Trophoblast cell (in vitro differentiated cells and primary cell): ENCODE measurements around the gene NME2.
A peak's percentile ranks its signal among the peaks of the same experiment; 100 is the strongest.
"Not testable (repeated sequence)": the region's sequence is repeated elsewhere in the genome, so short reads cannot be mapped to it uniquely, and the experiment has no call there.

Source experiments
- DNase-seq, 2 donors: peaks; one replicate each; pipeline ENCODE4 v3.0.0-alpha.2; 2016
- H2AFZ ChIP-seq: 2 replicates; pipeline ENCODE4 v1.6.1; 2013; ENCODE audit warnings: low read length, moderate library complexity, mild to moderate bottlenecking; ENCODE audit not compliant: insufficient read depth, poor library complexity
- H2AK5ac ChIP-seq: 2 replicates; pipeline ENCODE4 v1.6.1; 2013; ENCODE audit warnings: mild to moderate bottlenecking, low read length
- H2BK120ac ChIP-seq: 2 replicates; pipeline ENCODE4 v1.6.1; 2013; ENCODE audit warnings: low read length, mild to moderate bottlenecking, moderate library complexity; ENCODE audit not compliant: insufficient read depth, poor library complexity
- H2BK12ac ChIP-seq: 2 replicates; pipeline ENCODE4 v1.6.1; 2013; ENCODE audit warnings: mild to moderate bottlenecking, low read length, moderate library complexity
- H2BK5ac ChIP-seq: 2 replicates; pipeline ENCODE4 v1.6.1; 2013; ENCODE audit warnings: low read length, low read depth, moderate library complexity, mild to moderate bottlenecking; ENCODE audit not compliant: poor library complexity
- H3K14ac ChIP-seq: 2 replicates; pipeline ENCODE4 v1.6.1; 2013; ENCODE audit warnings: mild to moderate bottlenecking, low read length
- H3K18ac ChIP-seq: 2 replicates; pipeline ENCODE4 v1.6.1; 2013; ENCODE audit warnings: mild to moderate bottlenecking, low read length
- H3K23ac ChIP-seq: 2 replicates; pipeline ENCODE4 v1.6.1; 2013; ENCODE audit warnings: low read length
- H3K27ac ChIP-seq: 2 replicates; pipeline ENCODE4 v1.5.1; 2013; ENCODE audit warnings: low read depth, mild to moderate bottlenecking, inconsistent platforms, low read length, moderate library complexity
- H3K27me3 ChIP-seq: 2 replicates; pipeline ENCODE4 v1.6.1; 2013; ENCODE audit warnings: inconsistent platforms, mild to moderate bottlenecking, low read length, moderate library complexity; ENCODE audit not compliant: insufficient read depth
- H3K36me3 ChIP-seq, 2 experiments: 1 replicate in 1 of 2; 2 replicates in 1 of 2; pipeline ENCODE4 v1.6.1; 2013; ENCODE audit warnings: low read length in 2 of 2, mild to moderate bottlenecking in 2 of 2, moderate library complexity in 1 of 2; ENCODE audit not compliant: insufficient read depth in 2 of 2, control insufficient read depth in 1 of 2
- H3K4ac ChIP-seq: 2 replicates; pipeline ENCODE4 v1.6.1; 2013; ENCODE audit warnings: low read depth, mild to moderate bottlenecking, low read length, moderate library complexity
- H3K4me1 ChIP-seq, 2 experiments: 1 replicate in 1 of 2; 2 replicates in 1 of 2; pipeline ENCODE4 v1.6.1; 2013; ENCODE audit warnings: low read length in 2 of 2, mild to moderate bottlenecking in 2 of 2, moderate library complexity in 1 of 2; ENCODE audit not compliant: insufficient read depth in 2 of 2, control insufficient read depth in 1 of 2
- H3K4me2 ChIP-seq: 2 replicates; pipeline ENCODE4 v1.6.1; 2013; ENCODE audit warnings: inconsistent platforms, mild to moderate bottlenecking, low read length, moderate library complexity
- H3K4me3 ChIP-seq: 2 replicates; pipeline ENCODE4 v1.5.1; 2013; ENCODE audit warnings: mild to moderate bottlenecking, low read depth, low read length, inconsistent platforms
- H3K79me1 ChIP-seq: one replicate; pipeline ENCODE4 v1.6.1; 2013; ENCODE audit warnings: low read length
- H3K79me2 ChIP-seq: 2 replicates; pipeline ENCODE4 v1.6.1; 2013; ENCODE audit warnings: low read length, mild to moderate bottlenecking; ENCODE audit not compliant: control insufficient read depth, insufficient read depth, poor library complexity
- H3K9ac ChIP-seq: 2 replicates; pipeline ENCODE4 v1.6.1; 2013; ENCODE audit warnings: mild to moderate bottlenecking, low read length
- H3K9me3 ChIP-seq: 2 replicates; pipeline ENCODE4 v1.6.1; 2013; ENCODE audit warnings: low read depth, mild to moderate bottlenecking, control low read depth, inconsistent platforms, low read length; ENCODE audit not compliant: insufficient read depth
- H4K12ac ChIP-seq: 2 replicates; pipeline ENCODE4 v1.6.1; 2013; ENCODE audit warnings: low read depth, mild to moderate bottlenecking, low read length, moderate library complexity
- H4K8ac ChIP-seq: 2 replicates; pipeline ENCODE4 v1.6.1; 2013; ENCODE audit warnings: low read depth, mild to moderate bottlenecking, low read length, moderate library complexity
- H4K91ac ChIP-seq: one replicate; pipeline ENCODE4 v1.6.1; 2013; ENCODE audit warnings: low read depth, mild to moderate bottlenecking, low read length, moderate library complexity
- WGBS: extraction: QIAGEN DNeasy Blood & Tissue Kit; methylation state at CpG from one replicate; pipeline ENCODE4 v1.1.7; 2013; ENCODE audit warnings: missing lambda C conversion rate; ENCODE audit not compliant: insufficient read length, insufficient coverage; ENCODE audit errors: extremely low coverage; 5-methylcytosine and 5-hydroxymethylcytosine counted together

Gene NME2

DNA sequence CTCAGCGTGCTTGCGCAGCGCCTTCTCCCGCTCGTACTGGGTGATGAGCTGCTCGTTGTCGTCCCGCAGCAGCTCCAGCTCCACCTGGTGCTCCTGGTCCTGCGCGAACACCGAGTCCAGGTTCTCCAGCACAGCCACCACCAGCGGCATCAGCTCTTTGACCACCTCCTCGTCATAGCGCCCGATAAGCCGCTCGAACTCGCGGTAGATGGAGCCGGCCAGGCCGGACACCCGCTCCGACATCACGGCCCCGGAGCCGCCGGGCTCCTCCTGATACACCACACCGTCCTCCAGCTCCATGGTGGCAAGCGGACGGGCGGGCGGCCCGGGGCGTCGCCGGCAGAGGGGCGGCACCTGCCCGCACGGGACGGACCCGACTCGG lies 45.9 kb upstream of the NME2 start:
- Histone ChIP-seq H2BK5ac (peak overlapping the region; percentile 15), H3K9me3 (no peaks in the 10 kb centered on the region), H3K4me1 (peaks cover 3 to 12% of the 10 kb centered on the region in 2 experiments), H3K23ac (no peak overlapping the region), H3K9ac (peak overlapping the region; percentile 68), H3K79me1 (peaks cover 15% of the 10 kb centered on the region), H3K4ac (peak overlapping the region; percentile 71), H3K27me3 (no peaks in the 10 kb centered on the region), H2AK5ac (no peak overlapping the region), H4K8ac (peak overlapping the region; percentile 20), H3K4me3 (peak overlapping the region; percentile 95), H3K27ac (peak overlapping the region; percentile 37), H3K18ac (peak overlapping the region; percentile 68), H3K4me2 (peak overlapping the region; percentile 77), H4K12ac (peak overlapping the region; percentile 3), H2BK120ac (peak overlapping the region; percentile 29), H3K36me3 (no peaks in the 10 kb centered on the region), H2AFZ (peak overlapping the region; percentile 27), H4K91ac (peak overlapping the region; percentile 45), H3K14ac (peak overlapping the region; percentile 50), H3K79me2 (peaks cover 17% of the 10 kb centered on the region), H2BK12ac (peak overlapping the region; percentile 27)
- no CpG with 5 or more reads among the region's 42 CpGs for WGBS
- DNase-seq, result peak; percentile 27 to 56

DNA sequence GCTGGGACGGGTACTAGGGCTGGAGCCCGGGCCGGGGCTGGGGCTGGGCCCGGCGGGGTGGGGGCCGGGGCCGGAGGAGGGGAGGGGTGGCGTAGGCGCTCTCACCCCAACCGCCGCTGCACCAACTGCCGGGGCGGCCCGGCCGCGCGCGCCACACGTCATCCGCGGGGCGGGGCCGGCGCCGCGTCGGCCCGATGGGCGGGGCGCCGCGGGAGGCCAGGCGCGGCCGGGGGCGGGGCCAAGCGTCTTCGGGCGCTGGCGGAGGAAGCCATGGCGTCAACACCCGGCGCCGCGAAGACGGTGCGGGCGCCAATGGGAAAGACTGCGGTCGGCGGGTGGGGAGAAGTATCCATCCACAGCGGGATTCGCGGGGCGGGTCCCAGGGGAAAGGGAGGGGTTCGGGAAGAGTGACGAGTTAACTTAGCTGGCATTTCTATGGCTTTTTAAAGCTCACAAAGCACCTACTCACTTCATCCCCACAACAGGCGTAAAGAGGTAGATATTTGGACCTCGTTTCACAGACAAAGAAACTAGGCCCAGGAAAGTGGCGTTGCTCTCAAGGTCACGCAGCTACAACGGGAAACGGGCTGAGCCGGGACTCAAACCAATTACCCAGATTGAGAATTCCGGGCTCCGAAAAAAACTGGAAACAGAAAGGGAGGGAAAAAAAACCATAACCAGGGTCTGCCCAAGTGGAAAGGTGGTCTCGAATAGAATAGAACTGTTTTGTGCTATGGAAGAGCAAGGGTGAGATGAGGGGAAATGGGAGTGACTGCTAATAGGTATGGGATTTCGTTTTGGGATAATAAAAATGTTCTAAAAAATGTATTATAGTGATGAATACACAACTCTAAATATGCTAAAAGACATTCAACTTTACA lies 45.2 kb upstream of the NME2 start, which contains the start of gene SPAG9:
Gene SPAG9, minus strand, starts transcription at position 130 of the 881 bp plus-strand sequence. CDS start 212 bp downstream, outside the sequence.
- H2BK120ac ChIP-seq, result peak within 1 kb of the TSS; percentile 89
- peak within 1 kb of the TSS; percentile 39 for H2AFZ ChIP-seq
- H3K14ac ChIP-seq, result peak within 1 kb of the TSS; percentile 85
- H4K8ac ChIP-seq, result peak within 1 kb of the TSS; percentile 87
- H3K23ac ChIP-seq, result no peak within 1 kb of the TSS
- no peak within 1 kb of the TSS for H2AK5ac ChIP-seq
- no CpG with 5 or more reads among the region's 68 CpGs for WGBS
- peak within 1 kb of the TSS; percentile 90 for H3K27ac ChIP-seq
- peak; percentile 97 to 98 for DNase-seq
- H3K79me2 ChIP-seq, result peaks cover 17% of the 10 kb centered on the region
- peak within 1 kb of the TSS; percentile 95 for H3K4me3 ChIP-seq
- peak within 1 kb of the TSS; percentile 87 for H3K18ac ChIP-seq
- H4K91ac ChIP-seq, result peak within 1 kb of the TSS; percentile 77
- peak within 1 kb of the TSS; percentile 77 for H3K4me2 ChIP-seq
- H3K79me1 ChIP-seq, result peaks cover 15% of the 10 kb centered on the region
- peak within 1 kb of the TSS; percentile 92 for H2BK5ac ChIP-seq
- peak within 1 kb of the TSS; percentile 27 for H2BK12ac ChIP-seq
- H4K12ac ChIP-seq, result peak within 1 kb of the TSS; percentile 70
- H3K4me1 ChIP-seq, result peaks cover 3 to 12% of the 10 kb centered on the region in 2 experiments
- H3K9ac ChIP-seq, result peak within 1 kb of the TSS; percentile 76
- H3K9me3 ChIP-seq, result no peaks in the 10 kb centered on the region
- no peaks in the 10 kb centered on the region for H3K27me3 ChIP-seq
- H3K36me3 ChIP-seq, result no peaks in the 10 kb centered on the region
- H3K4ac ChIP-seq, result peak within 1 kb of the TSS; percentile 71

DNA sequence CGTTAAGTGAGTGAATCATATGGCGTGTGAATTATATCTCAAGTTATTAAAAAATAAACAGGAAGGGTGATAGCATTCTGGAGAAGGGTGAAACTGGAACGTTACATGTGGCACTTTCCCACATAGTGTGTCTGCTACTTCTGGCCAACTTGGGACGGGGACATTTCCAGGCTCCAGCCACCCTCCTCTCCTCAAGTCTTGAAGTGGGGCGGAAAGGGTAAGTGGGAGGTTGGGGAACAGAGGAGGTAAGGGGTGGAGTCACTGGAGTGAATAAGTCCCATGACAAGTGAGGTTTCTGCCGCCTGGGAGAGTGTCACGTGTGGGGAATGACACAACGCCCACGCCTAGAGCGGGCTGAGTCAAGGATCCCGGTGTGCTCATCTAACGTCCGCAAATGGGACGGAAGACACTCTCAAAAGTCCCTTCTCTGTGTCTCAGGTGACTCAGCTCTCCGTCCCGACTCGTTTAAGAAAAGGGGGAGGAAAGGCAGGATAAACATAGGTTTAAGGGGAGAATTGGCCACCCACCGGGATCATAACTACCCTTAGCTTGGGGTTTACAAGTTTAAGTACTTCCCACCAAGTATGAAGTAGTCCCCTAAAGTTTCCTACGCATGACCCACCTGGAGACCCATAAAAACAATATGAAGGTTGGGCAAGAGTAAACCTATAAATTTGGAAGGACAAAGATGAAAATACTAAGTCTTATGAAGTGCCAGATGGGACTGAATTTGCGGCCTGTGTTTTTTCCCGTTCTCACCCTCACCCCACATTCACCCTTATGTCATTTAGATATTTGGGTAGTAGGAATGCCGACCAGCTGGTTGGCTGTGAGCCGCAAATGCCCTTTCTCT lies 44.4 kb upstream of the NME2 start:
- Histone ChIP-seq H3K14ac (peak overlapping the region; percentile 16), H3K23ac (no peak overlapping the region), H2AK5ac (no peak overlapping the region), H3K9ac (peak overlapping the region; percentile 61), H4K91ac (peak overlapping the region; percentile 69), H4K12ac (peak overlapping the region; percentile 1), H2BK12ac (peak overlapping the region; percentile 26), H3K4me2 (peak overlapping the region; percentile 70), H3K4ac (no peak overlapping the region), H3K79me1 (peaks cover 15% of the 10 kb centered on the region), H3K4me1 (peaks cover 3 to 12% of the 10 kb centered on the region in 2 experiments), H3K27me3 (no peaks in the 10 kb centered on the region), H3K79me2 (peaks cover 17% of the 10 kb centered on the region), H4K8ac (peak overlapping the region; percentile 67), H3K9me3 (no peaks in the 10 kb centered on the region), H2BK120ac (peak overlapping the region; percentile 29), H2BK5ac (peak overlapping the region; percentile 62), H3K18ac (peak overlapping the region; percentile 61), H3K4me3 (peak overlapping the region; percentile 38), H2AFZ (peak overlapping the region; percentile 20), H3K27ac (peak overlapping the region; percentile 68), H3K36me3 (no peaks in the 10 kb centered on the region)
- DNase-seq, result peak; percentile 100
- no CpG with 5 or more reads among the region's 23 CpGs for WGBS

GRCh38 chr17:51122473-51123115 lies 43.6 kb upstream of the NME2 start:
- H3K14ac ChIP-seq, H4K12ac ChIP-seq, H3K36me3 ChIP-seq, H3K4me3 ChIP-seq, H3K27ac ChIP-seq, H2AFZ ChIP-seq, H3K4ac ChIP-seq, H3K23ac ChIP-seq, H2BK5ac ChIP-seq, DNase-seq, H3K9me3 ChIP-seq, H3K18ac ChIP-seq, H2BK120ac ChIP-seq, H2AK5ac ChIP-seq, H3K9ac ChIP-seq, H3K27me3 ChIP-seq, H2BK12ac ChIP-seq, H4K8ac ChIP-seq: not testable (repeated sequence)
- WGBS, result no CpG with 5 or more reads among the region's 10 CpGs
- Histone ChIP-seq H3K4me1 (peaks cover 3 to 12% of the 10 kb centered on the region in 2 experiments), H3K79me2 (peaks cover 17% of the 10 kb centered on the region), H3K79me1 (peaks cover 15% of the 10 kb centered on the region), H4K91ac (peak overlapping the region; percentile 69), H3K4me2 (peak overlapping the region; percentile 70)
